Germinal center (tissue), 1 donor: ENCODE measurements around the gene POLR1A.

Experiments used
- DNase-seq: peaks from one replicate; pipeline ENCODE4 v3.0.0; 2012; ENCODE audit warnings: mixed read lengths, low spot score

The POLR1A gene

DNA sequence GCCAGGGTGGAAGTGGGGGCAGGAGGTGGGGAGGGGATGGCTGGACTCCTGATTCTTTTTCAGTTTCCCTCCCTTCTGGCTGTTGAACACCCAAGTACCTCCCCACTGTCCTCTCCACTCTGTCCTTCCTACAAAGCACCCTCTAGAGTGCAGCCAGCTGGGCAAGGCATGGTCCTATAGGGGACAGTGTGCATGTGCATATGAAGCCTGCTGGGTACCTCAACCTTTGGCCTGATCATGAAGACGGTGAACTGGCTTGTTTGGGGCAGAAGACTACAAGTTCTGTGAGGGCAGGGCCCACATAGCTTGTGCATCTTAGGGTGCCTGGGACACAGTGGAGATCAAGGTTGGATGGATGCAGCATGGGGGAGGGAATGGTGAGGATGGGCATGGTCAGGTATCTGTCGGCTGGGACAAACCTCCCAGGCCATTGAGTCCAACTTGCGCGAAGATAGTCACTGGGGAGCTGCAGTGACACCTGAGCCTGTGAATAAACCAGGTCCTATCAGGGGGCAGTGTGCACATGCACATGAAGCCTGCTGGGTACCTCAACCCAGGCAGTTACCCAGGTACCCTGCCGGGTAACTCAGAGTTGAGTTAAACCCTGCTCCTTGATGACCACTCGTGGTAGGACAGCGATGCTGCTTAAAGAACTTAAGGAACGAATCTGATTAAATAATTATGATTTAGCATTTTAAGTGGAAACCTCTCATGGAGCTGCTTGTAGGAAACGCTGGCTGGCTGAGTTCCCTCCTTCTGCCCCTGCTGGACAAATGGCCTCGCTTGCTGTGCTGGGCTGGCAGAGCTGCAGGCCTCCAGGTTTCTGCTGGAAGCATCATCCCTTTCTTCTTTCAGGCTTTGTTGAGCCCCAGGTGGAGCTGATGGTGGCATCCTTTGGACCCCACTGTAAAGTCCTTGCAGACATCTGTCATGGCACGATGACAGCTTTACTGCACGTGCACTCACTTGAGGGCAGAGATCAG, 84.0 kb downstream of the POLR1A start:
- no peak for DNase-seq

DNA sequence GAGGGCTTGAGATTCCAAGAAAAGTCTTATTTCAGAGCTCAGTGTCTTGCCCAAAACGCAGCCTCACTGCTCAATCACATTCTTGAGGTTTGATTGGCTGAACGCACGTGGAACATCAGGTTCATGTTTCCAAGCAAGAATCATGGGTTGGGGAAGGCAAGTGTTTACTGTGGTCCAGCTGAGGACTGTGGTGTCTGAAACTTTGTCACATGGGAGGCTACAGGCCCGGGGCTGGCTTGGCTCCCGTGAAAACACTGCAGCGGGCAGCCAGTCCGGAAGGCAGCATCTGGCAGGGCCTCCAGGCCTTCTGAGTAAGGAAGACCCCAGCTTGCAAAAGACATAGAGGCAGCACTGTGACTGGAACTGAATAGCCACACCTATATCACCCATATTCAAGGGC, 84.7 kb downstream of the POLR1A start:
- DNase-seq: no peak

GRCh38 chr2:86019121-86019520, 86.6 kb downstream of the POLR1A start:
- no peak for DNase-seq

GRCh38 chr2:86017901-86018896, 87.5 kb downstream of the POLR1A start:
- no peak for DNase-seq

GRCh38 chr2:86016581-86016980, 89.1 kb downstream of the POLR1A start:
- DNase-seq: no peak

DNA sequence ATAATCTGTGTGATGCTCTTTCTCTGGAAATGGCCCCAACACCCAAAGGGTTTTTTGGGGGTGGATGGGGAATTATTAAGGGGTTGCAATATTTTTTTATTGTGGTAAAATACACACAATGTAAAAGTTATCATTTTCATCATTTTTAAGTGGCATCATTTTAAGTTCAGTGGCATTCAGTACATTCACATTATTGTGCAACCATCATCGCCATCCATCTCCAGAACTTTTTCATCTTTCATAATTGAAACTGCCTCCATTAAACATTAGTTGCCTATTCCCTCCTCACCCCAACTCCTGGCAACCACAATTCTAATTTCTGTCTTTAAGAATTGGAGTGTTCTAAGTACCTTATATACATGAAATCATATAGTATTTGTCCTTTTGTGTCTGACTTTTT, 90.0 kb downstream of the POLR1A start:
- DNase-seq: no peak

- no peak for DNase-seq
Measured at GRCh38 chr2:86015006-86015405, 90.7 kb downstream of the POLR1A start.

GRCh38 chr2:86014493-86014892, 91.2 kb downstream of the POLR1A start:
- DNase-seq: no peak

- no peak for DNase-seq
Measured at GRCh38 chr2:86012007-86012712, 93.5 kb downstream of the POLR1A start.

- DNase-seq: no peak
Measured at GRCh38 chr2:86011449-86011941, 94.2 kb downstream of the POLR1A start.

GRCh38 chr2:86010083-86010482, 95.6 kb downstream of the POLR1A start:
- no peak for DNase-seq

DNA sequence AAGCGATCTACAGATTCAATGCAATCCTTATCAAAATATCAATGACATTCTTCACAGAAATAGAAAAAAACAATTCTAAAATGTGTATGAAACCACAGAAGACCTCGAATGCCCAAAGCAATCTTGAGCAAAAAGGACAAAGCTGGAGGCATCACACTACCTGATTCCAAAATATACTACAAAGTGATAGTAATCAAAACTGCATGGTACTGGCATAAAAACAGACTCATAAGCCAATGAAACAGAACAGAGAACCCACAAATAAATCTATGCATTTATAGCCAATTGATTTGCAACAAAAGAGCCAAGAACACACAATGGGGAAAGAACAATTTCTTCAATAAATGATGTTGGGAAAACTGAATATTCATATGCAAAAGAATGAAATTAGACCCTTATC, 99.2 kb downstream of the POLR1A start:
- DNase-seq: no peak

- no peak for DNase-seq
Measured at GRCh38 chr2:86003967-86004366, 101.7 kb downstream of the POLR1A start.

DNA sequence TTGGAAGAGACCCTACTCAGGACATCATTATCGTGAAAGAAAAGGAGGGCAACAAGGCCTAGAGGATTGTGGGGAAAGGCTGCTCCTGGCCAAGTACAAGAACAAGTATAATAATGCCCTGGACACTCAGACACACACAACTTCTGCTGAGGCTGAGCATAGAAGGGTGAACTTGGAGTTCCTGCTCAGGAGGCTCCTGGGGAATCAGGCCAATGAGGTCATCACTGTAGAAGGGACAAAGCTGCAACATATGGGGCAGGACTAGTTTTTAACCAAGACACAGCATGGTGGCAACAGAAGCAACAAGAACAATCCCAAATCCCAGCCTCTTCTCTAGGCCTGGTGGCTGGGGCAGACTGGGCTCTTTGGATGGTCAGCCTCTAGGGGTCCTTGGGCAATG, 102.6 kb downstream of the POLR1A start:
- DNase-seq: no peak

GRCh38 chr2:86002375-86002774, 103.3 kb downstream of the POLR1A start:
- no peak for DNase-seq

- DNase-seq: no peak
Measured at GRCh38 chr2:86001326-86001725, 104.4 kb downstream of the POLR1A start.

GRCh38 chr2:86000938-86001312, 104.8 kb downstream of the POLR1A start:
- DNase-seq: no peak

DNA sequence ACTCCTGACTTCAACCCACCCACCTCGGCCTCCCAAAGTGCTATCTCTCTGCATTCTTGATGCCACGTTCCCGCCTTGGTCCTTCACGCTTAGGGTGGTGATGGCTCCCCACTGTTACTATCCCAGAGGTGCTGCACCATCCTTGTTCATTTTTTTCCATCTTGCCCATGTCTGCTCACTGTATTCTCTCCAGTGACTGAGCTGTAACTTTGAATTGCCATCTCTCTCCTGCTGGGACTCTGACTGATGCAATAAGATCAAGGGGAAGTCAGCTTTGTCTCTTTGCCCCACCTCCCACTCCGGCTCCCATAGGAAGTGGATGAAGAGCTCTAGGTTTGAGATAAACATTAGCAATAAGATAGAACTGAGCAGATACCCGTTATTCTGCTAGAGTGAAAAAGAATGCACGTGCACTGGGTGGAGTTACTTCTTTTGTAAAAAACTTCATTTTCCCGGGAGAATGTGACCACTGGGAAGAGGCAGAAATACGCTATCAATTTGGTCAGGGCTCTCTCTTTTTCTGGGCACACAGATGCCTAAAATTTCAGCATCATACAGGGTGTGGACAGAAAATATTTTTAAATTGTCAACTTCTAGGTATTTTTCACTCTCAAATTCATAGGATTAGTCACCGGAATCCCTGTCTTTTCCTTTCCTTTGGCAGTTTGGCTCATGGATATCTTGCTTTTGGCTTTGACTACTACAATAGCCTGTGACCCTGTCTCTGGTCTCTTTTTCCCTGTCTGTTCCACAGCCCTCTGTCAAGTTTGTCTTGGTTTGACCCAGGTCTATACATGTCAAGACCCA, 105.4 kb downstream of the POLR1A start:
- no peak for DNase-seq

DNA sequence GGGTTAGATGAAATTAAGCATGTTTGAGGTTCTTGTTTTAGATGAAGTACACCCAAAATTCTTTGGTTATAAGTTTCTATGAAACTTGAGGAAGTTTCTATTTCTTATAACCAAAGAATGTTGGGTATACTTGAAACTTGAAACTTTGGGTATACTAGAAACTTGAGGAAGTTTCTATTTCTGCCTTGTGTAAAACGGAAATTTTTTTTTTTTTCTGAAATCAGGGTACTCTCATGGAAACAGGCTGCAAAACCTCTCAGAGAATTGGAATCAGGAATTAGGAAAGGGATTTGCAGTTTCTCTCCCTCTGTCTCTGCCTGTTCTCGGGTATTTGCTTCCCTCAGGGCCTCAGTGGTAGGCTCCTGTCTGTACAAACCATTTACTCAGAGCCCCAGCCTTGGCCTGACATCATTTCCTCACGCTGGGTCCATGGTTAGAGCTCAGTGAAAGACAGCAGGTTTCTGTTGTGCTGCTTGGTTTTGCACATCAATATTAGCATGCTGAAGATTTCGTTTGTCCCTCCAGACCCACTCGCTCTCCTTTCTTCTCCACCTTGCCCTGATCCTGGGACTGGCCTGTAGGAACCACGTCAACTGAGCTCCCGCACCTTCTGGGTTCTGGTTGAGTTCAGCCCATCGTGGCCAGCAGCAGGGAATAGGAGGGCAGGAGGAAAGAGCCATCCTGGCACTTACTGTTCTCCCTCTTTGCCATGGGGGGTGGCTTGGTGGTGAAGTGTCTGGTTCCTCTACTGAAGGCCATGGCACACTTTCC, 106.4 kb downstream of the POLR1A start:
- DNase-seq: no peak
